ENCODE data around the gene PPWD1.
"Not testable (repeated sequence)": the region's sequence is repeated elsewhere in the genome, so short reads cannot be mapped to it uniquely, and the experiment has no call there.

The PPWD1 gene

DNA sequence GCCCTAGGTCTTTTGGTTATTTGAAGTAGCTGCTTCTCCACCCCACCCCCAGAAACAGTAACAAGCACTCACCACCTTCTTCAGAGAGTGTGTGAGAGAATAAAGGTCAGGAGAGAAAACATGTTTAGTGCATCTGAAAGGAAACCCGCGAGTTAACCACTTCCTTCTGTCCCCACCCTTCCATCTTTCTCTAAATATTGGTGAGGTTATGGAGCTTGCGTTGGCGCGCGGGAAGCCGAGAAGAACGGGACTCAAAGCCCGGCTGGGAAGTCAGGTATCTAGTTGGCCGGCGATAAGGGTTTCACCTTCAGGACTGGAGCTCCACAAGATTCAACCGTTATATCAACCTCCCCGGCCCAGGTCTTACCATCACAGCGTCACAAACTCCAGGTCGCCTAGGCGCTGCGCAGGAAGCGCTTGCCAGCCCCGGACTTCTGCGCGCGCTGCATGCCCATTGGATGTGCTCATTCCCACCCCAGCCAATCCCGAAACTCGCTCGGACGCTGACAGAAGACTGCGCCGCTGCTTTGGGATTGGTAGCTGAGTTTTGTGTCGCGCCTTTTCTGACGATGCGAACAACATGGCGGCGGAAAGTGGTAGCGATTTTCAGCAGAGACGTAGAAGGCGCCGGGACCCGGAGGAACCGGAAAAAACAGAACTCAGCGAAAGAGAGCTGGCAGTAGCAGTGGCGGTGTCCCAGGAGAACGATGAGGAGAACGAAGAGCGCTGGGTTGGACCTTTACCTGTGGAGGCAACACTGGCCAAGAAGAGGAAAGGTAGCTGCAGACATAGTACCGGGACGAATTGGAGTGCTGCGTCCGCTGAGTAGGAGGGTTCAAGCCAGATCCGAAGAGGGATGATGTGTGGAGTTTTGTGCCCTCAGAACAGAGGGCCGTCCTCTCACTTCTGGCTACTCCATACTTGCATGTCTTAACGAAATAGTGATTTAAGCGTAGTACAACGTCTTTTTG, at the start of gene PPWD1, which contains the start of gene CENPK:
PPWD1 (plus strand) TSS at position 566 of the 971 bp plus-strand sequence; CDS start at position 581, 15 bp downstream.
CENPK (minus strand) TSS at position 438 of the 971 bp plus-strand sequence. CDS start 8,261 bp downstream, outside the sequence.
- DNase-seq, result peak; percentile 99

DNA sequence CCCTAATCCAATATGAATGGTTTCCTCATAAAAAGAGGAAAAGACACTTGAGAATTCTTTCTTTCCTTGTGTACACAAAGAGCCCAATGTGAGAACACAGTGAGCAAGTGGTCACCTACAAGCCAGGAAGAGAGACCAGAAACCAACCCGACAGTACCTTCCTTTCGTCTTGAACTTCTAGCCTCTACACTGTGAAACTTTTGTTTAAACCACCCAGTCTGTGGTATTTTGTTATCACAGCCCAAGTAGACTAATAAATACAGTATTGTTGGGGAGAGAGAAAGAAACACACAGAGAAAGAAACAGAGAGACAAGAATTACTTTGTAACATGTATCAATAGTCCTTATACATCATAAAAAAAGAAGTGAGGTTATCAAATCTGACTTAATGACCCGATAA, 37.4 kb upstream of the PPWD1 start:
- DNase-seq, result no peak

- no peak for DNase-seq
Measured at GRCh38 chr5:65530904-65531303, 32.2 kb upstream of the PPWD1 start.

DNA sequence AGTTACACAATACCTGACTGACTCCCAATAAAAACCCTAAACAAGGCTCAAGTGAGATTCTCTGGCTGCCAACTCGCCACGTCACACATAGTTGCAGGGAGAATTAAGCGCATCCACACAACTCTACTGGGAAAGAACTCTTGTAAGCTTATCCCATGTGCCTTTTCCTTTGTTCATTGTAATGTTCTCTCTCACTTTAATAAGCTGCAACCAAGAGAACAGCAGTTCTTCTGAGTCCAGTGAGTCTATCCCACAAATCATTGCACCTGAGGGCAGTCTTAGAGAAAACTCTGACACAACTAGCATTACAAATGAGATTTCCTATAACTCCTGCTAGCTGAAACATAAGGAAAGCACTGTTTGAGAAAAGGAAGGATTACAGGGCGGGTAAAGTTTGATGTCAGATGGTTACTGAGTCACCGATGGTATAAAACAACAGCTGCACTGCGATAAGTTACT, 27.5 kb upstream of the PPWD1 start:
- DNase-seq, result no peak

GRCh38 chr5:65539827-65540226, 23.3 kb upstream of the PPWD1 start:
- DNase-seq, result peak; percentile 33

- DNase-seq, result no peak
Measured at GRCh38 chr5:65544473-65544872, 18.6 kb upstream of the PPWD1 start.

DNA sequence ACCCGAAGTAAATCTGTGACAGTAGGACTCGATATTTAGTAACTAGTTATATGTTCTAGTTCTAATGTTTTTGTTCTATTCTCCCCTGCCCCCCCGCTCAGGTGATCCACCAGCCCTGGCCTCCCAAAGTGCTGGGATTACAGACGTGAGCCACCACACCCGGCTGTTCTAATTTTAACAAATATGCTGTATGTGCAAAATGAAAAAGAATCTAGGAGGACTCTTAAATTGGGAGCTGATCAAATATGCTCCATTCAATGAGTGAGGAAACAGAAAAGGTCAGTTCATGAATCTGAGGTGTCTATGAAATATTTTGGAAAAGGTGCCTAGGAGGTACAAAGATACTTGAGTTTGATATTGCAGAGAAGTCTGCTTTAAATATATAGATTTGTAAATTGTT, 17.0 kb upstream of the PPWD1 start:
- no peak for DNase-seq

- DNase-seq, result no peak
Measured at GRCh38 chr5:65548281-65548680, 14.8 kb upstream of the PPWD1 start.

GRCh38 chr5:65553941-65554340, 9.2 kb upstream of the PPWD1 start:
- DNase-seq, result no peak

DNA sequence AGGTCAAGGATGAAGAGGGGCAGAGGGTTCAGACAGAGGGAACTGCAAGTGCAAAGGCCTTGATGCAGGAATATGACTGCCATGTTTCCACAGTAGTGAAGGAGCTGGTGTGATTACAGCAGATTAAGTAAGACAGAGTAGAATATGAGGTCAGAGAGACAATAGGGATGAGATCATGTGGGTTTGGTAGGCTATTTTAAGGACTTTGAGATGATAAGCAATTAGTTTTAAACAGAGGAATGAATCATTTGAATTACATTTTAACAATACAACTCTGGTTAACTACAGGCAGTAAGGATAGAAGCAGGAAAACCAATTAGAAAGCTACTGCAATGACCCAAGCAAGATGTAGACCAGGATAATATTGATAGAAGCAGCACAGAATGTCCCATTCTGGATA, 7.8 kb upstream of the PPWD1 start:
- no peak for DNase-seq

DNA sequence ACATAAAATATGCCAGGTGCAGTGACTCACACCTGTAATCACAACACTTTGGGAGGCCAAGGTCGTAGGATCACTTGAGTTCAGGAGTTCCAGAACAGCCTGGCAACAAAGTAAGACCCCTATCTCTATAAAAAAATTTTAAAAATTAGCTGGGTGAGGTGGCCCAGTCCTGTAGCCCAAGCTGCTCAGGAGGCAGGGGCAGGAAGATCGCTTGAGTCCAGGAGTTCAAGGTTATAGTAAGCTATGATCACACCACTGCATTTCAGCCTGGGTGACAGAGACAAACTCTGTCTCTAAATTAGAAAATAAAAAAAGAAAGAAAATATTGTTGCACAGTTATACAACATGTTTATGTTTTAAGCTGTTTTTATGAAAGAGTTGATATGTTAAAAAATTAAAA, 6.9 kb upstream of the PPWD1 start:
- DNase-seq, result no peak

DNA sequence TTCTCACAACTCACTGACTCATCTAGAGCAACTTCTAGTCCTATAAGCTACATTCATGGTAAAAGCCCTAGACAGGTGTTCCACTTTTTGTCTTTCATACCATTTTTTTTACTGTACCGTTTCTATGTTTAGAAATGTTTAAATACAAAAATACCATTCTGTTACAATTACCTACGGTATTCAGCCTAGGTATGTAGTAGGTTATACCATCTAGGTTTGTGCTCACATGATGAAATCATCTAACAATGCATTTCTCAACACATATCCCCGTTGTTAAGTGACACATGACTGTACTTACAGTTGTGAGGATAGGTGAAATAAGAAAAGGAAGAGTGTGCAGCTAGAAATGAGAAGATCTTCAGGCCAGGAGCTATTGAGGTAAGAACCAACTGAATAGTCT, 6.4 kb upstream of the PPWD1 start:
- no peak for DNase-seq

DNA sequence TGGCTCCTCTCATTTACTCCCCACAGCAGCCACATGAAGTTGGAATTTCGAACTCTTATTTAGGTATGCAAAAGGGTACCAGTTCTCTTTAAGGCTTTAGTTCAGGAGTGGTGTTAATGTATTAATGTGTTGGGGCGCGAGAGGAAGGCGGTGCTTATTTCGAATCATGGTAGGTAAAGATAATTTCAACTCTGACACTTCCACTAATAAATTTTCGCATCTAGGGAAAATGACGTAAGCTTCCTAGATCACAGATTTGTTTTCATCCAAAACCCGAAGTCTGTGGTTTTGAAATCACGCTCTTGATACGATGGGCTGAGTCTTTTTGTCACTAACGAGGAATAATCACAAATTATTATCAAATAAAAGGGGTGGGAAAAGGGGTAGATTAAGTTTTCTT, 681 bp downstream of the PPWD1 start:
- peak; percentile 25 for DNase-seq

DNA sequence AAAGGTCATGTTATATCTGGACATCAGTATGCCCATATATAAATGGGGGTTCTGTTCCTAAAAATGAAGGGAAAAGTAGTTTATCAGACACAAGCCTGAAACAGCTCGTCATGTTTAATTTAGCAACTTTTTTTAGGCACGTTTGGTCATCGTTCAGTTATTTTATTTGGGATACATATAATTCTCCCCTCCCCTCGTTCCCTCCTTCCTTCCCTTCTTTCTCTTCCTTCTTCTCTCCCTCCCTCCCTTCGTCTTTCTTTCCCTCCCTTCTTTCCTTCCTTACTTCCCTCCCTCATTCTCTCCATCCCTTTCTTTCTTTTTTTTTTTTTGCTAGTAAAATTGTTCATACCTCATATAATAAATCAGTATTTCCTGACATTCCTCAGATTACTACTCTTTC, 3.4 kb downstream of the PPWD1 start:
- DNase-seq, result no peak

- no peak for DNase-seq
Measured at GRCh38 chr5:65570598-65571226, 7.6 kb downstream of the PPWD1 start.

DNA sequence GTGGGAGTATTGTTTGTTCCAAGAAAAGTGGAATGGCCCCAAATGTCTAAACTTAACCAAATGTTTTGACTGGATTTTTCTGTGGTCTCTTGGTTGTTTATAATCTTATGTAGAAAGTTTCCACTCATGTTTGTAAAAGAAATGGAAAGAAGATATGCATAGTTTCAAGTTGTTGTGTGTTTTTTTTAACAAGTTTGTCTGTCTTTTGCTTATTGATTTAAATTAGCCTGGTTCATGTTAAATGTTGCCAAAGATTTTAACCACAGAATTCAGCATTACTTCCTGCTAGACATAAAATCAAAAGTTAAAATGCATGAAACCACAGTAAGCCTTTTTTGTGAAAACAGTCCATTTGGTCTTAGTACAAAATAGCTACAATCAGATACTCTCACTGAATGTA, 14.0 kb downstream of the PPWD1 start:
- DNase-seq, result no peak

DNA sequence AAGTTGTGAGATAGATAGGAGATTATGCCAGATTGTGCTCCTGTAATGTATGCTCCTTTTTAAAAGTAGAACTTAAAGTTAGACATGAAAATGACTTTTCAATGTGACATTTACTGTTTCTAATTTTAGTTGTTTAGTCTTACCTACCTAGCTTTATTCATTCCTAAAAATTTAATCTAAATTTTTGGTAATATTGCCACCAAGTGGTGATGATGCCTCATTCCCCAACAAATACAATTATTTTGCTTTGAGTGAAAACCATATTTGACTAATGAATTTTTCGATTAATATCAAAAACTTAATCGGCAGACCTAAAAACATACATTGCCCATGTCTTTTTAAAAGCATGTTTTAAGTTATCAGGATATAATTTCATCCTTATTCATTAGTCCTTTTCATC, 25.6 kb downstream of the PPWD1 start:
- peak; percentile 7 for DNase-seq

DNA sequence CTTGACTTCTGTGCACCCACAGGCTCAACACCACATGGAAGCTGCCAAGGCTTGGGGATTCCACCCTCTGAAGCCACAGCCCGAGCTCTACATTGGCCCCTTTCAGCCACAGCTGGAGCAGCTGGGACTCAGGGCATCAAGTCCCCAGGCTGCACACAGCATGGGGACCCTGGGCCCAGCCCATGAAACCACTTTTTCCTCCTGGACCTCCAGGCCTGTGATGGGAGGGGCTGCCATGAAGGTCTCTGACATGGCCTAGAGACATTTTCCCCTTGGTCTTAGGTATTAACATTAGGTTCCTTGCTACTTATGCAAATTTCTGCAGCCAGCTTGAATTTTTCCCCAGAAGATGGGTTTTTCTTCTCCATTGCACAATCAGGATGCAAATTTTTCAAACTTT, 38.7 kb downstream of the PPWD1 start:
- not testable (repeated sequence) for DNase-seq

- DNase-seq, result no peak
Measured at GRCh38 chr5:65611524-65611923, 48.4 kb downstream of the PPWD1 start.

- no peak for DNase-seq
Measured at GRCh38 chr5:65612298-65612907, 49.3 kb downstream of the PPWD1 start.

DNA sequence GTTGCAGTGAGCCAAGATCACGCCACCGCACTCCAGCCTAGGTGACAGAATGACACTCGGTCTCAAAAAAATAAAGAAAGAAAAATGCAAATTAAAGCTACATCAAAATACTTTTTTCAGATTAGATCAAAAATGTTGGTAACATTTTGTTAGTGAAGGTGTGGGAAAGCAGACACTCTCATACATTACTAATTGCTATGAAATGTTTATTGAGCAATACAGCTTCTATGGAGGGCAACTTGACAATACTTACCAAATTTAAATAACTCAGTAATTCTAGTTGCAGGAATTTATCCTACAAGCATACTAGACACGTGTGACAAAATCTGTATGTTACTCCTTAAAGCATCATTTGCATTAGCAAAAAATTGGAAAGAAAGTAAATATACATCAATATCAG, 56.9 kb downstream of the PPWD1 start:
- DNase-seq, result no peak

DNA sequence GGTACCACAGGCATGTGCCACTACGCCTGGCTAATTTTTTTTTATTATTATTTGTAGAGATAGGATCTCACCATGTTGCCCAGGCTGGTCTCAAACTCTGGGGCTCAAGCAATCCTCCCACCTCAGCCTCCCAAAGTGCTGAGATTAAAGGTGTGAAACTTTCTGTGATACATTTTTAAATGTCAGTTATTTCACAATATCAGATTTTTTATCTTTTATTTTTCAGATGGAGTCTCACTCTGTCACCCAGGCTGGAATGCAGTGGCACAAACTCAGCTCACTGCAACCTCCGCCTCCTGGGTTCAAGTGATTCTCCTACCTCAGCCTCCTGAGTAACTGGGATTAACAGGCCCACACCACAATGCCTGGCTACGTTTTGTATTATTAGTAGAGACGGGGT, 58.9 kb downstream of the PPWD1 start:
- DNase-seq, result not testable (repeated sequence)

DNA sequence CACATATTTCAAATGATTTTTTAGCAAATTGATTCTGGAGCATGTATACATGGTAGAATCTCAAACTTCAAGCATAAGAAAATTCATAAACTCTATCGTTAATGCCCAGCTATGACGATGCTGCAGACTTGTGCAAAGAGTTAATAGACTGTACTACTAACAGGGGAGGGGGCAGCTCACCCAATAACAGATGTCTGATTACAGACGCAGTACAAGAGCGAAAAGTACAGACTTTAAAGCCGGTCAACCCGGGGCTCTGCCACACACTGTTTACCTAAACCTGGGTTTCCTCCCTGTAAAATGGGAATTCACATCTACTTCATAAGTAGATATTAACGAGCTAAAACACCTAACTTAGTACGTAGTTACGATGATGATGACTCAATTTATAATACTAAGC, 60.4 kb downstream of the PPWD1 start:
- DNase-seq, result peak; percentile 15

Data from hematopoietic multipotent progenitor cell treated with erythropoietin and hydrocortisone succinate and interleukin-3 and kit ligand, for 4 days (in vitro differentiated cells).